SK-N-SH (cell line): ENCODE data around the gene RNASEH1. TPM values are rescaled to one million over a fixed set of nuclear protein-coding genes. Genes with fewer than 3 reads are reported as not detected.

Experiments
- CHD2 ChIP-seq: fragments of 150-350 bp; IDR thresholded peaks from 2 replicates; pipeline ENCODE4 v1.6.1; 2018; ENCODE audit warnings: low read length; ENCODE audit not compliant: partially characterized antibody
- ELF1 ChIP-seq: IDR thresholded peaks from 2 replicates; pipeline ENCODE4 v1.4.0; 2012
- FOXJ3 ChIP-seq: sonication (generic); formaldehyde crosslinking; IDR thresholded peaks from 2 replicates; pipeline ENCODE4 v1.5.1; 2020; ENCODE audit warnings: mild to moderate bottlenecking, missing genetic modification reagents
- FOXM1 ChIP-seq: IDR thresholded peaks from 2 replicates; pipeline ENCODE4 v1.4.0; 2012; ENCODE audit warnings: low read depth, mild to moderate bottlenecking
- GABPA ChIP-seq: IDR thresholded peaks from 2 replicates; pipeline ENCODE4 v1.4.0; 2012; ENCODE audit warnings: low read depth, mild to moderate bottlenecking
- JUND ChIP-seq: IDR thresholded peaks from 2 replicates; pipeline ENCODE4 v1.4.0; 2012
- MEF2A ChIP-seq: IDR thresholded peaks from 2 replicates; pipeline ENCODE4 v1.4.0; 2012; ENCODE audit warnings: low read depth, borderline replicate concordance
- NFIC ChIP-seq: IDR thresholded peaks from 2 replicates; pipeline ENCODE4 v1.4.0; 2012; ENCODE audit warnings: borderline replicate concordance
- NRF1 ChIP-seq: IDR thresholded peaks from 2 replicates; pipeline ENCODE4 v1.6.1; 2012; ENCODE audit warnings: low read depth, mild to moderate bottlenecking, low read length
- RCOR1 ChIP-seq: fragments of 150-350 bp; IDR thresholded peaks from 2 replicates; pipeline ENCODE4 v1.6.1; 2017; ENCODE audit warnings: antibody characterized with exemption, low read length
- RXRA ChIP-seq: IDR thresholded peaks from 2 replicates; pipeline ENCODE4 v1.4.0; 2012; ENCODE audit warnings: low read depth, mild to moderate bottlenecking, borderline replicate concordance
- SMC3 ChIP-seq: IDR thresholded peaks from 2 replicates; pipeline ENCODE4 v1.6.1; 2012; ENCODE audit warnings: low read depth, low read length, improper control_type of control experiment
- TCF12 ChIP-seq: IDR thresholded peaks from 2 replicates; pipeline ENCODE4 v1.4.0; 2012
- USF1 ChIP-seq: IDR thresholded peaks from 2 replicates; pipeline ENCODE4 v1.4.0; 2012; ENCODE audit warnings: low read depth, borderline replicate concordance
- YY1 ChIP-seq: IDR thresholded peaks from 2 replicates; pipeline ENCODE4 v1.4.0; 2012; ENCODE audit warnings: low read depth, mild to moderate bottlenecking
- polyA plus RNA-seq, 3 experiments: library from polyadenylated mRNA; depleted of rRNA; stranded (reverse); fragments of >200 nt; gene quantifications; 2 replicates each; pipeline ENCODE4 v1.2.3, GENCODE V29; 2012
- TF ChIP-seq, protein P1 (sequence below): IDR thresholded peaks from 2 replicates; pipeline ENCODE4 v1.6.1; 2012; ENCODE audit warnings: mild to moderate bottlenecking, low read depth, low read length, moderate library complexity
- TF ChIP-seq, protein P2 (sequence below): IDR thresholded peaks from 2 replicates; pipeline ENCODE4 v1.4.0; 2012; ENCODE audit warnings: low read depth, borderline replicate concordance
- TF ChIP-seq, protein P3 (sequence below): fragments of 150-350 bp; IDR thresholded peaks from 2 replicates; pipeline ENCODE4 v1.6.1; 2016; ENCODE audit warnings: mild to moderate bottlenecking, low read depth, low read length

The RNASEH1 gene
- polyA plus RNA-seq, 1 of the 3 experiments (the other 2 are of a cell fraction), result 34.4 TPM

GRCh38 chr2:3594493-3595281 is 36.6 kb upstream of the RNASEH1 start, which contains the start of gene COLEC11 (continued):
- TF ChIP-seq, protein P1, sequence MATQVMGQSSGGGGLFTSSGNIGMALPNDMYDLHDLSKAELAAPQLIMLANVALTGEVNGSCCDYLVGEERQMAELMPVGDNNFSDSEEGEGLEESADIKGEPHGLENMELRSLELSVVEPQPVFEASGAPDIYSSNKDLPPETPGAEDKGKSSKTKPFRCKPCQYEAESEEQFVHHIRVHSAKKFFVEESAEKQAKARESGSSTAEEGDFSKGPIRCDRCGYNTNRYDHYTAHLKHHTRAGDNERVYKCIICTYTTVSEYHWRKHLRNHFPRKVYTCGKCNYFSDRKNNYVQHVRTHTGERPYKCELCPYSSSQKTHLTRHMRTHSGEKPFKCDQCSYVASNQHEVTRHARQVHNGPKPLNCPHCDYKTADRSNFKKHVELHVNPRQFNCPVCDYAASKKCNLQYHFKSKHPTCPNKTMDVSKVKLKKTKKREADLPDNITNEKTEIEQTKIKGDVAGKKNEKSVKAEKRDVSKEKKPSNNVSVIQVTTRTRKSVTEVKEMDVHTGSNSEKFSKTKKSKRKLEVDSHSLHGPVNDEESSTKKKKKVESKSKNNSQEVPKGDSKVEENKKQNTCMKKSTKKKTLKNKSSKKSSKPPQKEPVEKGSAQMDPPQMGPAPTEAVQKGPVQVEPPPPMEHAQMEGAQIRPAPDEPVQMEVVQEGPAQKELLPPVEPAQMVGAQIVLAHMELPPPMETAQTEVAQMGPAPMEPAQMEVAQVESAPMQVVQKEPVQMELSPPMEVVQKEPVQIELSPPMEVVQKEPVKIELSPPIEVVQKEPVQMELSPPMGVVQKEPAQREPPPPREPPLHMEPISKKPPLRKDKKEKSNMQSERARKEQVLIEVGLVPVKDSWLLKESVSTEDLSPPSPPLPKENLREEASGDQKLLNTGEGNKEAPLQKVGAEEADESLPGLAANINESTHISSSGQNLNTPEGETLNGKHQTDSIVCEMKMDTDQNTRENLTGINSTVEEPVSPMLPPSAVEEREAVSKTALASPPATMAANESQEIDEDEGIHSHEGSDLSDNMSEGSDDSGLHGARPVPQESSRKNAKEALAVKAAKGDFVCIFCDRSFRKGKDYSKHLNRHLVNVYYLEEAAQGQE, result 0 out of 2 replicates have a peak, but pooled peaks have one; percentile 11
- TF ChIP-seq RXRA, result no peak
- TF ChIP-seq CHD2, result peak; percentile 29
- no peak for TF ChIP-seq ELF1
- peak; percentile 67; the same call in 1 of the 2 replicates for TF ChIP-seq FOXJ3 (CRISPR knock-in tag)
- no peak for TF ChIP-seq NRF1
- TF ChIP-seq, protein P2, sequence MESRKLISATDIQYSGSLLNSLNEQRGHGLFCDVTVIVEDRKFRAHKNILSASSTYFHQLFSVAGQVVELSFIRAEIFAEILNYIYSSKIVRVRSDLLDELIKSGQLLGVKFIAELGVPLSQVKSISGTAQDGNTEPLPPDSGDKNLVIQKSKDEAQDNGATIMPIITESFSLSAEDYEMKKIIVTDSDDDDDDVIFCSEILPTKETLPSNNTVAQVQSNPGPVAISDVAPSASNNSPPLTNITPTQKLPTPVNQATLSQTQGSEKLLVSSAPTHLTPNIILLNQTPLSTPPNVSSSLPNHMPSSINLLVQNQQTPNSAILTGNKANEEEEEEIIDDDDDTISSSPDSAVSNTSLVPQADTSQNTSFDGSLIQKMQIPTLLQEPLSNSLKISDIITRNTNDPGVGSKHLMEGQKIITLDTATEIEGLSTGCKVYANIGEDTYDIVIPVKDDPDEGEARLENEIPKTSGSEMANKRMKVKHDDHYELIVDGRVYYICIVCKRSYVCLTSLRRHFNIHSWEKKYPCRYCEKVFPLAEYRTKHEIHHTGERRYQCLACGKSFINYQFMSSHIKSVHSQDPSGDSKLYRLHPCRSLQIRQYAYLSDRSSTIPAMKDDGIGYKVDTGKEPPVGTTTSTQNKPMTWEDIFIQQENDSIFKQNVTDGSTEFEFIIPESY, result no peak
- no peak for TF ChIP-seq NFIC
- TF ChIP-seq YY1, result no peak
- peak; percentile 26; the same call in 1 of the 2 replicates for TF ChIP-seq RCOR1
- no peak for TF ChIP-seq JUND
- TF ChIP-seq FOXM1, result no peak
- no peak for TF ChIP-seq GABPA
- TF ChIP-seq, protein P3, sequence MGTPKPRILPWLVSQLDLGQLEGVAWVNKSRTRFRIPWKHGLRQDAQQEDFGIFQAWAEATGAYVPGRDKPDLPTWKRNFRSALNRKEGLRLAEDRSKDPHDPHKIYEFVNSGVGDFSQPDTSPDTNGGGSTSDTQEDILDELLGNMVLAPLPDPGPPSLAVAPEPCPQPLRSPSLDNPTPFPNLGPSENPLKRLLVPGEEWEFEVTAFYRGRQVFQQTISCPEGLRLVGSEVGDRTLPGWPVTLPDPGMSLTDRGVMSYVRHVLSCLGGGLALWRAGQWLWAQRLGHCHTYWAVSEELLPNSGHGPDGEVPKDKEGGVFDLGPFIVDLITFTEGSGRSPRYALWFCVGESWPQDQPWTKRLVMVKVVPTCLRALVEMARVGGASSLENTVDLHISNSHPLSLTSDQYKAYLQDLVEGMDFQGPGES, result no peak
- no peak for TF ChIP-seq MEF2A
- no peak for TF ChIP-seq USF1
- no peak for TF ChIP-seq TCF12
- peak; percentile 39; the same call in 1 of the 2 replicates for TF ChIP-seq SMC3
